Testis (tissue), 3 donors: ENCODE measurements around the gene BANK1. TPM values are rescaled to one million over a fixed set of nuclear protein-coding genes. Genes with fewer than 3 reads are reported as not detected.

ENCODE experiments used
- DNase-seq: peaks from one replicate; pipeline ENCODE4 v3.0.0-alpha.2; 2019
- H3K27ac ChIP-seq, 2 donors: fragments of 200-600 bp; sonication (generic); one replicate each; pipeline ENCODE4 v1.5.1; 2019
- H3K27me3 ChIP-seq: fragments of 200-600 bp; sonication (generic); one replicate; pipeline ENCODE4 v1.5.1; 2019
- H3K36me3 ChIP-seq: fragments of 200-600 bp; sonication (generic); one replicate; pipeline ENCODE4 v1.5.1; 2017; ENCODE audit warnings: low read depth; ENCODE audit errors: missing control alignments
- H3K4me1 ChIP-seq: fragments of 200-600 bp; sonication (generic); one replicate; pipeline ENCODE4 v1.5.1; 2019
- H3K4me3 ChIP-seq, 2 donors: fragments of 200-600 bp; sonication (generic); one replicate each; pipeline ENCODE4 v1.5.1; 2017 to 2019
- H3K9me3 ChIP-seq: fragments of 200-600 bp; sonication (generic); one replicate; pipeline ENCODE4 v1.5.1; 2017
- POLR2A ChIP-seq: fragments of 450-650 bp; IDR thresholded peaks from one replicate; pipeline ENCODE4 v1.6.1; 2017; ENCODE audit warnings: antibody characterized with exemption, mild to moderate bottlenecking, moderate library complexity
- WGBS, 2 donors: methylation state at CpG; one replicate each; pipeline ENCODE4 v1.1.5; 2018; 5-methylcytosine and 5-hydroxymethylcytosine counted together
- intact Hi-C: fragments of 100-400 bp; cut with DNase I; formaldehyde crosslinking; loops from one replicate; pipeline ENCODE4 v1.15.1; 2023; ENCODE audit warnings: low total_unique reads
- polyA plus RNA-seq: library from polyadenylated mRNA; stranded (reverse); fragments of 350-450 nt; fragmentation: Illumina TruSeq; extraction: RNeasy Lipid Tissue Mini Kit (QIAGEN cat#74804); gene quantifications from one replicate; pipeline ENCODE4 v1.2.3, GENCODE V29; 2014; ENCODE audit warnings: low read depth, low replicate concordance; ENCODE audit not compliant: insufficient read depth
- total RNA-seq, 2 donors: library from RNA; depleted of rRNA; stranded (reverse); fragments of >200 nt; gene quantifications; one replicate each; pipeline ENCODE4 v1.2.3, GENCODE V29; 2016
- TF ChIP-seq, protein P1 (sequence below), 3 experiments: fragments of 450-650 bp in 2 of 3; fragments of 200-600 bp in 1 of 3; sonication (generic) in 1 of 3; IDR thresholded peaks; one replicate each; pipeline ENCODE4 v1.5.1; 2016 to 2019; ENCODE audit warnings: antibody characterized with exemption in 3 of 3, mild to moderate bottlenecking in 2 of 3, moderate library complexity in 1 of 3

BANK1 gene
- total and polyA plus RNA-seq, 3 donors from 2014 or later, result 5.2 to 10.4 (median 10.0) TPM

DNA sequence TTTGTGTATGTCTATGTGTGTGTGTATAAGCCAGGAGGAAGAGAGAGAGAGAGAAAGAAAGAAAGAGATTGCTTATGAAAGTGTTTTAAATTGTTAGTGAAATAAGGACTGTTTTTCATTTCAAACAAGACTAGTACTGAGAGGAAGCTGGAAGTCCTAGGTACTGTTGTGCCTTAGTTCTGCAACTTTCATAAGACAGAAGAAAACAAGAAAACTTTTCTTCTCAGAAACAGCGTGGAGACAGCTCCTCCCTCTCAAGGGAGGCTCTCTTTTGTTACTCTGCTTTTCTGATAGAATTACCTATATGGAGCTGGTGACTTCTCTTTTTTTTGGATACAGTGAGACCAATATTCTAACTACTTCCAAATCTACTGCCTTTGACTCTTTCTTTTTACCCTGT, 62.5 kb downstream of the BANK1 start:
- 44 to 54% methylated on average over 1 of the region's 1 CpG for WGBS, 2 donors
- no peak overlapping the region for H3K4me3 ChIP-seq
- TF ChIP-seq POLR2A, result no peak
- TF ChIP-seq, protein P1, sequence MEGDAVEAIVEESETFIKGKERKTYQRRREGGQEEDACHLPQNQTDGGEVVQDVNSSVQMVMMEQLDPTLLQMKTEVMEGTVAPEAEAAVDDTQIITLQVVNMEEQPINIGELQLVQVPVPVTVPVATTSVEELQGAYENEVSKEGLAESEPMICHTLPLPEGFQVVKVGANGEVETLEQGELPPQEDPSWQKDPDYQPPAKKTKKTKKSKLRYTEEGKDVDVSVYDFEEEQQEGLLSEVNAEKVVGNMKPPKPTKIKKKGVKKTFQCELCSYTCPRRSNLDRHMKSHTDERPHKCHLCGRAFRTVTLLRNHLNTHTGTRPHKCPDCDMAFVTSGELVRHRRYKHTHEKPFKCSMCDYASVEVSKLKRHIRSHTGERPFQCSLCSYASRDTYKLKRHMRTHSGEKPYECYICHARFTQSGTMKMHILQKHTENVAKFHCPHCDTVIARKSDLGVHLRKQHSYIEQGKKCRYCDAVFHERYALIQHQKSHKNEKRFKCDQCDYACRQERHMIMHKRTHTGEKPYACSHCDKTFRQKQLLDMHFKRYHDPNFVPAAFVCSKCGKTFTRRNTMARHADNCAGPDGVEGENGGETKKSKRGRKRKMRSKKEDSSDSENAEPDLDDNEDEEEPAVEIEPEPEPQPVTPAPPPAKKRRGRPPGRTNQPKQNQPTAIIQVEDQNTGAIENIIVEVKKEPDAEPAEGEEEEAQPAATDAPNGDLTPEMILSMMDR (IDR thresholded peaks at IDR 0.05), result no peak
- no peak for DNase-seq
- no peak overlapping the region for H3K27ac ChIP-seq
- intact Hi-C loops, result no loop called here
- no peaks in the 10 kb centered on the region for H3K36me3 ChIP-seq
- no peaks in the 10 kb centered on the region for H3K9me3 ChIP-seq
- no peaks in the 10 kb centered on the region for H3K27me3 ChIP-seq
- H3K4me1 ChIP-seq, result no peaks in the 10 kb centered on the region

GRCh38 chr4:101853691-101854090, 63.2 kb downstream of the BANK1 start:
- Histone ChIP-seq H3K9me3 (no peaks in the 10 kb centered on the region), H3K27me3 (no peaks in the 10 kb centered on the region), H3K4me3 (no peak overlapping the region), H3K4me1 (no peaks in the 10 kb centered on the region), H3K27ac (no peak overlapping the region), H3K36me3 (no peaks in the 10 kb centered on the region)
- DNase-seq, result no peak
- 80 to 86% methylated on average over 7 of the region's 7 CpGs for WGBS, 2 donors
- intact Hi-C loops, result no loop called here
- TF ChIP-seq POLR2A, result no peak
- TF ChIP-seq, protein P1 (IDR thresholded peaks at IDR 0.05), result no peak

DNA sequence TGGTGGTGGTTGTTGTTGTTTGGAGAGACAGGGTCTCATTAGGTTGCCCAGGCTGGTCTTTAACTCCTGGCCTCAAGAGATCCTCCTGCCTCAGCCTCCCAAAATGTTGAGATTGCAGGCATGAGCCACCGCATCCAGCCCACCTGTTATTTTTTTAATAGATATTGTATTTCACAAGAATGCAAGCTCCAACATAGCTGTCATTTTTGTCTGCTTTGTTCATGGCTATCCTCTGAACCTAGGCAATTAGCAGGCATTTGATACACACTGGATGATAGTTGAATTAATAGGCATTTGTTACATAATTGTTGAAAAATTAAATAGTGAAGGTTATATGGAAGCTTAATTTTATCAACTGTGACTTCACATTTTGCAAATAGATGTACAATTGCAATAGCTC, 64.7 kb downstream of the BANK1 start:
- Histone ChIP-seq H3K27me3 (no peaks in the 10 kb centered on the region), H3K4me3 (no peak overlapping the region), H3K9me3 (no peaks in the 10 kb centered on the region), H3K4me1 (no peaks in the 10 kb centered on the region), H3K36me3 (no peaks in the 10 kb centered on the region), H3K27ac (no peak overlapping the region)
- WGBS, 2 donors, result 92 to 94% methylated on average over 1 of the region's 1 CpG
- DNase-seq, result no peak
- no peak for TF ChIP-seq POLR2A
- TF ChIP-seq, protein P1 (IDR thresholded peaks at IDR 0.05), result no peak
- intact Hi-C loops, result no loop called here

- TF ChIP-seq, protein P1 (IDR thresholded peaks at IDR 0.05), result no peak
- no peak for TF ChIP-seq POLR2A
- Histone ChIP-seq H3K27me3 (no peaks in the 10 kb centered on the region), H3K27ac (no peak overlapping the region), H3K4me3 (no peak overlapping the region), H3K9me3 (no peaks in the 10 kb centered on the region), H3K36me3 (no peaks in the 10 kb centered on the region), H3K4me1 (no peaks in the 10 kb centered on the region)
- no peak for DNase-seq
- WGBS, 2 donors, result 90% methylated on average over 2 of the region's 2 CpGs
- intact Hi-C loops, result no loop called here
Observed at GRCh38 chr4:101856149-101856548, 65.6 kb downstream of the BANK1 start.

DNA sequence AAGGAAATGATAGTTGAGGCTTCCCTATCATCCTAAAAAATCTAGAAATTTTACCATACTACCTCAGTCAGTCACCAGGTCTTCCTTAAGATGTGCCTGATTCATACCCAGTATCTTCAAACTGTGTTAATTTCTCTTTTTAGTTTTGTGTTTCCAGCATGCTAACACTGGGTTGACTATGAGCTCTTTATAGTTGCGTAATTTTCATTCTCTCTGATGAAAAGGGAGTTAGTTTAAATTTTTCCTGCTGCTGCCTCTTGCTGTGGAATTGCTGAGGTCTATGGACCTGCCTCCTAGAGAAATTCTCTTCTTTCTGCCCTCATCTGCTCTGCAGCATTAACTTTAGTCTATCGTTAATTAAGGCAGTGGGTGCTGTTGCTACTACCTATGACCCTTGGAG, 66.6 kb downstream of the BANK1 start:
- Histone ChIP-seq H3K27me3 (no peaks in the 10 kb centered on the region), H3K9me3 (no peaks in the 10 kb centered on the region), H3K4me1 (no peaks in the 10 kb centered on the region), H3K27ac (no peak overlapping the region), H3K36me3 (no peaks in the 10 kb centered on the region), H3K4me3 (no peak overlapping the region)
- no peak for TF ChIP-seq POLR2A
- DNase-seq, result no peak
- WGBS, 2 donors, result 91 to 98% methylated on average over 2 of the region's 2 CpGs
- intact Hi-C loops, result no loop called here
